Trophoblast cell (in vitro differentiated cells and primary cell): ENCODE results near the gene TP73.

Source experiments
- DNase-seq, 2 donors: peaks; one replicate each; pipeline ENCODE4 v3.0.0-alpha.2; 2016
- H2AFZ ChIP-seq: 2 replicates; pipeline ENCODE4 v1.6.1; 2013; ENCODE audit warnings: low read length, moderate library complexity, mild to moderate bottlenecking; ENCODE audit not compliant: insufficient read depth, poor library complexity
- H2AK5ac ChIP-seq: 2 replicates; pipeline ENCODE4 v1.6.1; 2013; ENCODE audit warnings: mild to moderate bottlenecking, low read length
- H2BK120ac ChIP-seq: 2 replicates; pipeline ENCODE4 v1.6.1; 2013; ENCODE audit warnings: low read length, mild to moderate bottlenecking, moderate library complexity; ENCODE audit not compliant: insufficient read depth, poor library complexity
- H2BK12ac ChIP-seq: 2 replicates; pipeline ENCODE4 v1.6.1; 2013; ENCODE audit warnings: mild to moderate bottlenecking, low read length, moderate library complexity
- H2BK5ac ChIP-seq: 2 replicates; pipeline ENCODE4 v1.6.1; 2013; ENCODE audit warnings: low read length, low read depth, moderate library complexity, mild to moderate bottlenecking; ENCODE audit not compliant: poor library complexity
- H3K14ac ChIP-seq: 2 replicates; pipeline ENCODE4 v1.6.1; 2013; ENCODE audit warnings: mild to moderate bottlenecking, low read length
- H3K18ac ChIP-seq: 2 replicates; pipeline ENCODE4 v1.6.1; 2013; ENCODE audit warnings: mild to moderate bottlenecking, low read length
- H3K23ac ChIP-seq: 2 replicates; pipeline ENCODE4 v1.6.1; 2013; ENCODE audit warnings: low read length
- H3K27ac ChIP-seq: 2 replicates; pipeline ENCODE4 v1.5.1; 2013; ENCODE audit warnings: low read depth, mild to moderate bottlenecking, inconsistent platforms, low read length, moderate library complexity
- H3K27me3 ChIP-seq: 2 replicates; pipeline ENCODE4 v1.6.1; 2013; ENCODE audit warnings: inconsistent platforms, mild to moderate bottlenecking, low read length, moderate library complexity; ENCODE audit not compliant: insufficient read depth
- H3K36me3 ChIP-seq, 2 experiments: 1 replicate in 1 of 2; 2 replicates in 1 of 2; pipeline ENCODE4 v1.6.1; 2013; ENCODE audit warnings: low read length in 2 of 2, mild to moderate bottlenecking in 2 of 2, moderate library complexity in 1 of 2; ENCODE audit not compliant: insufficient read depth in 2 of 2, control insufficient read depth in 1 of 2
- H3K4ac ChIP-seq: 2 replicates; pipeline ENCODE4 v1.6.1; 2013; ENCODE audit warnings: low read depth, mild to moderate bottlenecking, low read length, moderate library complexity
- H3K4me1 ChIP-seq, 2 experiments: 1 replicate in 1 of 2; 2 replicates in 1 of 2; pipeline ENCODE4 v1.6.1; 2013; ENCODE audit warnings: low read length in 2 of 2, mild to moderate bottlenecking in 2 of 2, moderate library complexity in 1 of 2; ENCODE audit not compliant: insufficient read depth in 2 of 2, control insufficient read depth in 1 of 2
- H3K4me2 ChIP-seq: 2 replicates; pipeline ENCODE4 v1.6.1; 2013; ENCODE audit warnings: inconsistent platforms, mild to moderate bottlenecking, low read length, moderate library complexity
- H3K4me3 ChIP-seq: 2 replicates; pipeline ENCODE4 v1.5.1; 2013; ENCODE audit warnings: mild to moderate bottlenecking, low read depth, low read length, inconsistent platforms
- H3K79me1 ChIP-seq: one replicate; pipeline ENCODE4 v1.6.1; 2013; ENCODE audit warnings: low read length
- H3K79me2 ChIP-seq: 2 replicates; pipeline ENCODE4 v1.6.1; 2013; ENCODE audit warnings: low read length, mild to moderate bottlenecking; ENCODE audit not compliant: control insufficient read depth, insufficient read depth, poor library complexity
- H3K9ac ChIP-seq: 2 replicates; pipeline ENCODE4 v1.6.1; 2013; ENCODE audit warnings: mild to moderate bottlenecking, low read length
- H3K9me3 ChIP-seq: 2 replicates; pipeline ENCODE4 v1.6.1; 2013; ENCODE audit warnings: low read depth, mild to moderate bottlenecking, control low read depth, inconsistent platforms, low read length; ENCODE audit not compliant: insufficient read depth
- H4K12ac ChIP-seq: 2 replicates; pipeline ENCODE4 v1.6.1; 2013; ENCODE audit warnings: low read depth, mild to moderate bottlenecking, low read length, moderate library complexity
- H4K8ac ChIP-seq: 2 replicates; pipeline ENCODE4 v1.6.1; 2013; ENCODE audit warnings: low read depth, mild to moderate bottlenecking, low read length, moderate library complexity
- H4K91ac ChIP-seq: one replicate; pipeline ENCODE4 v1.6.1; 2013; ENCODE audit warnings: low read depth, mild to moderate bottlenecking, low read length, moderate library complexity
- WGBS: extraction: QIAGEN DNeasy Blood & Tissue Kit; methylation state at CpG from one replicate; pipeline ENCODE4 v1.1.7; 2013; ENCODE audit warnings: missing lambda C conversion rate; ENCODE audit not compliant: insufficient read length, insufficient coverage; ENCODE audit errors: extremely low coverage; 5-methylcytosine and 5-hydroxymethylcytosine counted together

Gene TP73

DNA sequence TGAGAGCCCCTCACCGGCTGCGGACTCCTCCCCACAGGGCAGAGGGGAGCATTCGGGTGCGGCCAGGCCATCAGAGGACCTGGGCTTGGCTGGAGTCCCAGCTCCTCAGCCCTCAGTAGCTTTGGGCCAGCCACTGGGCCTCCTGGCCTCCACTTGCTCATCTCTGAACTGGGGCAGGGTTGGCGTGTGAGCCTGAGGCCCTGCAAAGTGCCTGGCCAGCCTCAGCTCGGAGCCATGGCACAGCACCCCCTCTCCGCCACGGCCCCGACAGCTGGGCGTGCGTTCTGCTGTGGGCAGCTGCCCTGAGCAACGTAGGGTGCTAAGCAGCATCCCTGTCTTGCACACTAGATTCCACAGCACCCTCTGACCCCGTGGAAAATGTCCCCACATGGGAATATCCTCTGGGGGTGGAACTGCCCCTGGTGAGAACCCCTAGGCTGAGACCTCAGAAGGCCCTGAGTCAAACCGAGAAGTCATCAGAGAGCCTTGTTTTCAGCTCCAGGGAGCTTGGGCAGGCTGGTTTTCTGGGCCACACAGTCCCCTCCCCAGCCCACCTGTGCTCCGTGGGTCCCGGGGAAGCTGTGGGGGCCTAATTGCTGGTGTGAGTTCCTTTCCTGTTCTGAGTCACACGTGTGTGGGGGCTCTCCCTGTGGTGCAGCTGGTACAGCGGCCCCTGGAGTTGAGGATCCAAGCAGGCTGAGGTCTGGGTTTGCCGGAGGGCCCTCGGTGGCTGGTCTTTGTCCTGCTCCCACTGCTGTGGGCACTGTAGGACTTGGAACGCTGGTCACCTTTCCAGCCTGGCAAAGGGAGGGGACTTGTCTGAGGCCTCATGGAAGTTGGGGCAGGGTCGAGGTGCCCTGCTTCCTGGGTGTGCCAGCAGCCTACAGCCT, 24.5 kb downstream of the TP73 start:
- Histone ChIP-seq H4K8ac (no peak overlapping the region), H3K14ac (no peak overlapping the region), H3K27ac (no peak overlapping the region), H3K9ac (no peak overlapping the region), H4K12ac (no peak overlapping the region), H3K27me3 (no peaks in the 10 kb centered on the region), H3K9me3 (no peaks in the 10 kb centered on the region), H3K23ac (no peak overlapping the region), H2AK5ac (no peak overlapping the region), H3K79me2 (no peaks in the 10 kb centered on the region), H2AFZ (no peak overlapping the region), H3K4me2 (no peak overlapping the region), H3K36me3 (no peaks in the 10 kb centered on the region), H4K91ac (no peak overlapping the region), H2BK5ac (no peak overlapping the region), H3K4ac (no peak overlapping the region), H2BK12ac (no peak overlapping the region), H3K4me1 (peaks cover 12 to 13% of the 10 kb centered on the region in 2 experiments), H3K18ac (no peak overlapping the region), H3K79me1 (no peaks in the 10 kb centered on the region), H2BK120ac (no peak overlapping the region), H3K4me3 (no peak overlapping the region)
- WGBS, result no CpG with 5 or more reads among the region's 22 CpGs
- DNase-seq, result no peak

GRCh38 chr1:3677484-3677883, 25.2 kb downstream of the TP73 start:
- no peak overlapping the region for H3K4me2 ChIP-seq
- no peak overlapping the region for H2BK120ac ChIP-seq
- no peak overlapping the region for H3K4me3 ChIP-seq
- no peak overlapping the region for H3K14ac ChIP-seq
- H2AK5ac ChIP-seq, result no peak overlapping the region
- no peak overlapping the region for H3K9ac ChIP-seq
- no peak overlapping the region for H4K12ac ChIP-seq
- no peaks in the 10 kb centered on the region for H3K36me3 ChIP-seq
- H2AFZ ChIP-seq, result no peak overlapping the region
- no peaks in the 10 kb centered on the region for H3K9me3 ChIP-seq
- H4K8ac ChIP-seq, result no peak overlapping the region
- H4K91ac ChIP-seq, result no peak overlapping the region
- peaks cover 12 to 13% of the 10 kb centered on the region in 2 experiments for H3K4me1 ChIP-seq
- H3K79me1 ChIP-seq, result no peaks in the 10 kb centered on the region
- H3K27me3 ChIP-seq, result no peaks in the 10 kb centered on the region
- H3K18ac ChIP-seq, result no peak overlapping the region
- WGBS, result no CpG with 5 or more reads among the region's 5 CpGs
- DNase-seq, result no peak
- no peaks in the 10 kb centered on the region for H3K79me2 ChIP-seq
- no peak overlapping the region for H3K27ac ChIP-seq
- no peak overlapping the region for H3K23ac ChIP-seq
- no peak overlapping the region for H2BK5ac ChIP-seq
- no peak overlapping the region for H3K4ac ChIP-seq
- no peak overlapping the region for H2BK12ac ChIP-seq

DNA sequence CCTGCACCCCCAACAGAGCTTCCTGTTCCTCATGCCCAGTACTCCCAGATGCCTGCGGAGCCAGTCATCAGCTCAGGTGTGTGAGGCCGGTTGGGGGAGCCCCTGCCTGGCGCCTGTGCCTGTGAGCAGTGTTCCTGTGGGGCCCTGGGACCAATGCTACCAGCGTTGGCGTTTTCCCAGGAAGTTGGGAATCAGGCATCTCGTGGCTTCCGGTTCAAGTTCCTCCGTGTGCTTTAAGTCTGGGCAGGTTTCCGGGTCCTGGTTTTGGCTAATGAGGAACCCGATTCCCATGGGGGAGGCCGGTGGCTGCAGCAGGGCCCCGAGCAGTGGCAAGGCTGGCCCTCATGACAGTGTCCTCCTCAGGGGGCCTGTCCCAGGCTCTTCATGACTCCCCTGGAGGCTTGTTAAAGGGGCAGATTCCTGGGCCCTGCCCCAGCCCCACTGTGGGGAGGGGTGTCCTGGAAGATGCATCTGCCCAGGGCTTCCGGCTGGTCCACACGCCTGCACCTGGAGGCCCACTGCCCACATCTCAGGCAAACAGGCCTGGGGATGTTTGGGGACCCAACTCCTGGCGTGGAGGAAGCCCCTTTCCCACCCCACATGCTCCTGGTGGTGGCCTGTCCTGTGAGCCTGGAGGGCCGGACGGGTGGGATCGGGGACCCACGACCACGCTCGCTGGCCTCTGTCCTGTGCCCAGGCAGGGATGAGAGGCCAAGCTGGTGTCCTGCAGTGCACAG, 26.2 kb downstream of the TP73 start:
- H3K27me3 ChIP-seq, result no peaks in the 10 kb centered on the region
- WGBS, result no CpG with 5 or more reads among the region's 21 CpGs

GRCh38 chr1:3679098-3679555, 26.8 kb downstream of the TP73 start:
- Histone ChIP-seq H2BK12ac (no peak overlapping the region), H2AFZ (no peak overlapping the region), H3K79me2 (no peaks in the 10 kb centered on the region), H4K91ac (no peak overlapping the region), H4K12ac (no peak overlapping the region), H3K79me1 (no peaks in the 10 kb centered on the region), H3K14ac (no peak overlapping the region), H3K18ac (no peak overlapping the region), H3K4me1 (peaks cover 12 to 13% of the 10 kb centered on the region in 2 experiments), H3K27me3 (no peaks in the 10 kb centered on the region), H3K4me2 (no peak overlapping the region), H3K9ac (no peak overlapping the region), H3K36me3 (no peaks in the 10 kb centered on the region), H3K9me3 (peaks cover 5% of the 10 kb centered on the region), H2BK5ac (no peak overlapping the region), H3K27ac (no peak overlapping the region), H3K4me3 (no peak overlapping the region), H2AK5ac (no peak overlapping the region), H3K4ac (no peak overlapping the region), H3K23ac (no peak overlapping the region), H4K8ac (no peak overlapping the region), H2BK120ac (no peak overlapping the region)
- no peak for DNase-seq
- WGBS, result no CpG with 5 or more reads among the region's 18 CpGs

More for the DNA sequence above, 26.2 kb downstream of the TP73 start:
- Histone ChIP-seq H3K23ac (no peak overlapping the region), H4K8ac (no peak overlapping the region), H3K27ac (no peak overlapping the region), H3K4me3 (no peak overlapping the region), H3K14ac (no peak overlapping the region), H4K91ac (no peak overlapping the region), H3K9ac (no peak overlapping the region), H3K9me3 (peaks cover 4% of the 10 kb centered on the region), H3K18ac (no peak overlapping the region), H3K4ac (no peak overlapping the region), H2AFZ (no peak overlapping the region), H2AK5ac (no peak overlapping the region), H3K4me1 (peaks cover 12 to 13% of the 10 kb centered on the region in 2 experiments), H4K12ac (no peak overlapping the region), H2BK12ac (no peak overlapping the region), H2BK5ac (no peak overlapping the region), H3K4me2 (no peak overlapping the region), H2BK120ac (no peak overlapping the region), H3K79me1 (no peaks in the 10 kb centered on the region), H3K36me3 (no peaks in the 10 kb centered on the region), H3K79me2 (no peaks in the 10 kb centered on the region)
- DNase-seq, result no peak
